Measurements from ENCODE around the gene S100B.

S100B gene

DNA sequence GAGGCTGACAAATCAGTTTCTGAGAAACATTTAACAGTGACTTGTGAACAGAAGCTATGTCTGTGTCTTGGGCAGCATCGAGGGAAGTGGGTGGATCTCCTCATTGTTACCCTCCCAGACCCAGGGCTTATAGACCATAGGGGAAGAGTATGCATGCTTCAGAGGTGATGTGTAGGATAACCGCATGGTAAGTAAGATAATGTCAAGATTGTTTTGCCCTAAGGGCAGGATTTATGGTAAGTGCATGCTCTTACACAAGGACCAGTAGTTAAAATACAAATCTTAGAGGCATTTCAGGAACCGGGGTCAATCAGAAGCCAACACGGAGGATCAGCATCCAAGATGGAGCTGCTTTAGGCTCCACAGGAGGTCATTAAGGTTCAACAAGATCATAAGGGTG is 22.8 kb upstream of the S100B start:
- no peak for DNase-seq (ENCODE audit: low read depth)

GRCh38 chr21:46626975-46627501 is 22.2 kb upstream of the S100B start:
- DNase-seq (ENCODE audit: low read depth), result no peak

GRCh38 chr21:46626536-46626935 is 21.7 kb upstream of the S100B start:
- no peak for DNase-seq (ENCODE audit: low read depth)

DNA sequence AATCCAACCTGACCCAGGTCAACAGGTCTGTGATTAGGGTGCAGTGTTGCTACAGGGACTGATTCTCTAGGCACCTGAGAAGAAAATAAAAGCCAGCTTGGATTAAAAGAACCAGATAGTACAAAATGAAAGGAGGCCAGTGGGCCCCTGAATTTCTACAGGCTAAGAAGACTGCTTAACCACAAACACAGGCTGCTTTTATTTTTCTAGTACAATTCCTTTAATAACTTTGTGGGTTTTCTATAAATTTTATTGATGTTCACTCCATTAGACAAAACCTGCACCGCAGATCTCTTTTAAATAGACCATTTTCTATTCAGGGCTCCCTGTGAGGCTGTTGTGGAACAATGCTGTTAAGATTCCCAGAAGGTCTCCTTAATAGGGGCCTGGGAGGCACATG is 20.9 kb upstream of the S100B start:
- no peak for DNase-seq (ENCODE audit: low read depth)

DNA sequence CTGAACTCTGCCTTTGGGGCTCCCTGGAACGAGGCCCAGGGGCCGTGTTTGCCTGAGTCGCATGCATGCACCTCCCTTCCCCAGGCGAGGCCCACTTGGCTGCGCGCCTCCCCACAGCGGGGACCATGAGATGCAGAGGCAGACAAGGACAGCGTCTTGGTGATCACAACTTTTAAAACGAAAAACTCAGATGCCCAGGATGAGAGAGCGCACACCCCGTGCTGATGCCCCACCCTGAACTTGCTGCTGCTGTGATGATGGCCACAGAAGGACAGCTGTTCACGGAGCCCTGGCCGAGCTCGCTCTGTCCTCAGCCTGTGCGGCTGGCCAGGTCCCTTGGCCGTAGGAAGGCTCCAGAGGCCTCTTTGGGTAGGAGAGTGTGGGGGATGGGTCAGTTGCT is 19.2 kb upstream of the S100B start:
- DNase-seq (ENCODE audit: low read depth), result no peak

GRCh38 chr21:46622226-46622625 is 17.3 kb upstream of the S100B start:
- DNase-seq (ENCODE audit: low read depth), result no peak

GRCh38 chr21:46621457-46622182 is 16.7 kb upstream of the S100B start:
- DNase-seq (ENCODE audit: low read depth), result no peak

DNA sequence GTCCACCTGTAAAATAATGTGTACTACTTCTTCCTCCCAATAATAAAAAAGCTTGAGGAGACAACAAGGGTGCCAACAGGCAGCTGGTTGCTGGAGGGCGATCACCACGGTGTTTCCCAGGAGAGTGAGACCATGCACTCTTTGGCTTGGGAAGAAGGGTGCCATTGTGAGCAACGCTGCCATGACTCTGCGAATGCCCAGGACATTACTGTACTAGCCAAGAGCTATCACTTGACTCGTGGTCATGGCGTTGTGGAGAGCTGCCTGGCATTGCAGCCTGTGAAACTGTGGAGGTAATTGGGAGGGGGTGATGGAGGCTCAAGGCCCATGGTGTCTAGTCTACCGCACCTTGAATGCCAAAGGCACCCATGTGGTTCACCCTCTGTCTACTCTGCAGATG is 16.0 kb upstream of the S100B start:
- no peak for DNase-seq (ENCODE audit: low read depth)

DNA sequence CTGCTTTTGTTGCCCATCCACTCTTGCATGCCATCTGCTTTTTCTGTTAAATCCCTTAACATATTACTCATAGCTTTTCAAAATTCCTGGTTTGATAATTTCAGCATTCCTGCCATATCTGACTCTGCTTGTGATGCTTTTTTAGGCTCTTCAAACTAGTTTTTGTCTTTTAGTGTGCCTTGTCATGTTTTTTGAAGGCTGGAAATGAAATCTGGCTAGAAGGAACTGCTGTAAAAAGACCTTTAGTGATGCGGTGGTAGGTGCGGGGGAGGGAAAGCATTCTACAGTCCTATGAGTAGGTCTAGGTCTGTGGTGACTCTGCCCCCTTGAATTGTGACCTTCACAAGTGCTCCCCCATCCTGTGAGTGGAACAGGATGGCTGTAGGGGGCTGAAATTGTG is 15.0 kb upstream of the S100B start:
- DNase-seq (ENCODE audit: low read depth), result no peak

DNA sequence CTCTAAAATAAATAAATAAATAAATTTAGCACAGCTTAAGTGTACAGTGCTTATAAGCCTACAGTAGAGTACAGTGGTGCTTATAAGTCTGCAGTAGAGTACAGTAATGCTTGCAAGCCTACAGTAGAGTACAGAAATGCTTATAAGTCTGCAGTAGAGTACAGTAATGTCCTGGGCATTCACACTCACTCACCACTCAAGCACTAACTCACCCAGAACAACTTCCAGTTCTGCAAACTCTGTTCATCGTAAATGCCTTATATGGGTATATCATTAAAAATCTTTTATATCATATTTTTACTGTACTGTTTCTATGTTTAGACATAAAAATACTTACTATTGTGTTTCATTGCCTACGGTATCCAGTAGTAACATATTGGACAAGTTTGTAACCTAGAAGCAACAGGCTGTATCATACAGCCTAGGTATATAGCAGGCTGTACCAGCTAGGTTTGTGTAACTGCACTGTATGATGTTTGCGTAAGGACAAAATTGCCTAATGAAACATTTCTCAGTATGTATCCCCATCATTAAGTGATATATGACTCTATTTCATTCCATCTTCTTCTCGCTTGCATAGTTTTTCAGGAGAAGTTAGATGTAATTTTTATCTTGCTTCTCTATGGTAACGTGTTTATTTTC is 14.0 kb upstream of the S100B start:
- DNase-seq (ENCODE audit: low read depth), result no peak

GRCh38 chr21:46617267-46618051 is 12.6 kb upstream of the S100B start:
- DNase-seq (ENCODE audit: low read depth), result no peak

GRCh38 chr21:46616656-46617055 is 11.8 kb upstream of the S100B start:
- DNase-seq (ENCODE audit: low read depth), result no peak

DNA sequence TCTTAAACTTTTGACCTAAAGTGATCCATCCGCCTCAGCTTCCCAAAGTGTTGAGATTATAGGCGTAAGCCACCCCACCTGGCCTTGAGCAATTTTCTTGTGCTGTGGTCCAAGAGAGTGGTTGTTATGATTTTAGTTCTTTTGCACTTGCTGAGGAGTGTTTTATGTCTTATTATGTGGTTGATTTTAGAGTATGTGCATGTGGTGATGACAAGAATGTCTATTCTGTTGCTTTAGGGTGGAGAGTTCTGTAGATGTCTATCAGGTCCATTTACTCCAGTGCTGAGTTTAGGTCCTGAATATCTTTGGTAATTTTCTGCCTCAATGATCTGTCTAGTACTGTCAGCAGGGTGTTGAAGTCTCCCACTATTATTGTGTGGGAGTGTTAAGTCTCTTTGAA is 11.2 kb upstream of the S100B start:
- DNase-seq (ENCODE audit: low read depth), result no peak

GRCh38 chr21:46613391-46613790 is 8.5 kb upstream of the S100B start:
- no peak for DNase-seq (ENCODE audit: low read depth)

- no peak for DNase-seq (ENCODE audit: low read depth)
Measured at GRCh38 chr21:46610018-46610701, 5.3 kb upstream of the S100B start.

GRCh38 chr21:46608672-46609111 is 3.8 kb upstream of the S100B start:
- no peak for DNase-seq (ENCODE audit: low read depth)

- no peak for DNase-seq (ENCODE audit: low read depth)
Measured at GRCh38 chr21:46607636-46608035, 2.8 kb upstream of the S100B start.

DNA sequence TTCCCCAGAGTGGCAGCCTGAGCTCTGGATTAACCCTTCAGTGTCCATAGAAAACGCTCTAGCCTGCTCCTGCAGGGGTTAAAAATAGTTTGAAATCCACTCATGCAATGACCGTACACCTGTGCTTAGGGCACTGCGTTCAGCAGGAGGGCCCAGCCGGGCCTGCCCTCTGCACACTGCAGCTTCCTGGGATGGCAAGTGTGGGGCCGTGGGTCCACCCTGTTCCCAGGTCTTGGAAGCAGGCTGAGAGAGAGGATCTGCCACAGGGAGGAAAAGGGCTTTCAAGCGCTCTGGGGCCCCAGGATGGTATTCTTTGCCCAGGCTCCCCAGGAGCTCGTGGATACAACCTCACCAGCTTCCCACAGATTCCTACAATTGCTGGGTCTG is 1.5 kb upstream of the S100B start:
- no peak for DNase-seq (ENCODE audit: low read depth)

GRCh38 chr21:46605767-46606426 is 1.0 kb upstream of the S100B start:
- no peak for DNase-seq (ENCODE audit: low read depth)

DNA sequence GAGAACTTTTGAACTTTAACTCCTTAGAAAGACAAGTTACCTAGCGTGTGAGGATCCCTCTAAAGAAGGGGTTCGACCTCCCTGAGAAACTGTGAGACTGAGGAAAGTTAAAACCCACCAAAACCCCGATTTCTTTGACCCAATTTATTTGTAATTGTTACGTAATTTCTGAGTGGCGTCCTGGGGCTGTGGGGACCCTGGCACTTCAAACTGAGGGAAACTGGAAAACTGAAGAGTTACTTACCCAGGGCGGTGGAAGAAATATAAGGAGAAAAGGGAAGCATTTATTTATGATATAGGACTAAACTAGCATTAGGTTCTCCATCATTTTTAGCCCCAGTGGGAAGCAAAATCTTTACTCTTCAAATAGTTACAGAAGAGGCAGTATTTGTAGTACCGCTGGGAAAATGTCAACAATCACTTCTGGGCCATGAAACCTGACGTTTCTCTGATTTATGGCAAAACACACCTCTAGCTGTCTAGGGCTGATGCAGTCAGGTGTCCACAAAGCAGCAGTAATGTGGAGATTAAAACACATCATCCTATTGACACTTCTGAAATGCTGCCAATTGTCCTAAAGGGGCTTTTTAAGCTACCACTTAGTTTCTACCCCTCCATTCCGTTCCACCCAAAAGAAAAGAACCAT is 430 bp downstream of the S100B start:
- DNase-seq (ENCODE audit: low read depth), result no peak

DNA sequence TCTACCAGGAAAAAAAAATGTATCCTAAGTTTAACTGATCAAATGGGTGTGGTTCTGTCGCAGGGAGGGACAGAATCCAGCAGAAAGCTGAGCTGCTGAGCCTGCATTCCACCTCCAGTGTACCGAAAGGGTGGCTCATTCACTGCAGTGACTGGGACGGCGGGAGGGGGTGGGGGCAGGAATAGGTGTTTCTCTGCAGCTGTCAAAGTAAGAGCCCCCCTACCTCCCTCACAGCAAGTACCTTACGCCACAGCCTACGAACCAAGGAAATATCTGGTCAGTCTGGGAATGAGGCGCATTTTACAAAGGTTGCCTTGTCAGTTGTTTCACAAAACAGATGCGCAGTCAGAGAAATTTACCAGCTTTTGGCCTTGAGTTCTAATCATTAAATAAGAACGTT is 1.7 kb downstream of the S100B start:
- no peak for DNase-seq (ENCODE audit: low read depth)
